Activated T-helper 1 cell treated with Interleukin-2 at 50 U/mL for 16 hours (primary cell): ENCODE measurements around the gene INTS1.
"Not testable (repeated sequence)": the region's sequence is repeated elsewhere in the genome, so short reads cannot be mapped to it uniquely, and the experiment has no call there.

Source experiments
- DNase-seq: peaks from one replicate; pipeline ENCODE4 v3.0.0-alpha.2; 2020; ENCODE audit warnings: low read depth

INTS1 gene

GRCh38 chr7:1445341-1445740 is 58.8 kb downstream of the INTS1 start:
- no peak for DNase-seq

GRCh38 chr7:1444925-1445322 is 59.3 kb downstream of the INTS1 start:
- DNase-seq = no peak

GRCh38 chr7:1444214-1444924 is 59.8 kb downstream of the INTS1 start:
- no peak for DNase-seq

- not testable (repeated sequence) for DNase-seq
Observed at GRCh38 chr7:1443587-1444200, 60.5 kb downstream of the INTS1 start.

DNA sequence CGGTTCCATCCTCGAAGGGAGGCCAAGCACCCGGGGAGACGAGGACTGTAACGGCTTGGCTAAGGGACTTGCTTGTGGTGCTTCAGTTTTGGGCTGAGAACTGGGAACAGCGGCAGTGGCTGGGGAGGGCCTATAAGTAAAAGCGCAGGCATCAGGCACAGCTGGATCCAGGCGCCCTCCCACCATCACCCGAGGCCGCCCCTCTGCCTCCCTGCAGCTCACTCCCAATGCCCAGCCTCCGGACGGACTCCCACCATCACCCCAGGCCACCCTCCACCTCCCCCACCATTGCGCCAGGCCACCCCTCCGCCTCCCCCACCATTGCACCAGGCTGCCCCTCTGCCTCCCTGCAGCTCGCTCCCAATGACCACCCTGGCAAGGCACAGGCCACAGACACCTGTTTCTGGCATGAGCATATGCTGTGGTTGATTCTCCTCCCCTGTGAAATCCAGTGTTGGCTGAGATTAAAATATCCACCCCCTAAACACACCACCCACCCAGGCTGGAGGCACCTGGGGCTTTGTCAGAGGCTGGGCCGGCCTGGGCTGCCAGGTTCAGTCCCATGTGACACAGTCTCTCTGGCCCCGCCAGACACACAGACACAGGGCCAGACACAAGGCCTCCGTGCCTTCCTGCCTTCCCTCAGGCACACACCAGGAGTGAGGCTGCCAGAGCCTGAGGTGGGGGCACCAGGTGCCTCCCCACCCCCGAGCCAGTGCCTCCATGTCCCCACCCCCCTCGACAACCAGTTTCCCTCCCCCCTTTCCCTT is 61.6 kb downstream of the INTS1 start:
- no peak for DNase-seq

GRCh38 chr7:1441615-1442354 is 62.4 kb downstream of the INTS1 start:
- no peak for DNase-seq

DNA sequence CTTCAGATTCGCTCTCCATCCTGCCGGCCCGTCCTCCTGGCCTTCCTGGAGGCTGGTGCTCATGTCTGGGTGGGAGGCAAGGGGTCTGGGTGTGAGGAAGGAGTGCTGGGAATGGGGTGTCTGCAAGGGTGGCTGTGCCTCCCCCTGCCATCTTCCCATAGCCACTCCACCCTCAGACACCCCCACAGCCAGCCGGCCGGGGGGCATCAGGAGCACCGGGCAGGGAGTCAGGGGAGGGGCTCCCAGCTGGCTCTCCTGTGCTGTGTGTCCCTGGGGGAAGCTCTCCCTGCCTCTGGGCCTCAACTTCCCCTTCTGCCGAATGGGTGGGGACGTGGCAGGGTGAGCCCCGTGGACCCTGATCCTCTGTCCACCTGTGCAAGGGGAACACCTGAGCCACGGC is 63.6 kb downstream of the INTS1 start:
- no peak for DNase-seq

DNA sequence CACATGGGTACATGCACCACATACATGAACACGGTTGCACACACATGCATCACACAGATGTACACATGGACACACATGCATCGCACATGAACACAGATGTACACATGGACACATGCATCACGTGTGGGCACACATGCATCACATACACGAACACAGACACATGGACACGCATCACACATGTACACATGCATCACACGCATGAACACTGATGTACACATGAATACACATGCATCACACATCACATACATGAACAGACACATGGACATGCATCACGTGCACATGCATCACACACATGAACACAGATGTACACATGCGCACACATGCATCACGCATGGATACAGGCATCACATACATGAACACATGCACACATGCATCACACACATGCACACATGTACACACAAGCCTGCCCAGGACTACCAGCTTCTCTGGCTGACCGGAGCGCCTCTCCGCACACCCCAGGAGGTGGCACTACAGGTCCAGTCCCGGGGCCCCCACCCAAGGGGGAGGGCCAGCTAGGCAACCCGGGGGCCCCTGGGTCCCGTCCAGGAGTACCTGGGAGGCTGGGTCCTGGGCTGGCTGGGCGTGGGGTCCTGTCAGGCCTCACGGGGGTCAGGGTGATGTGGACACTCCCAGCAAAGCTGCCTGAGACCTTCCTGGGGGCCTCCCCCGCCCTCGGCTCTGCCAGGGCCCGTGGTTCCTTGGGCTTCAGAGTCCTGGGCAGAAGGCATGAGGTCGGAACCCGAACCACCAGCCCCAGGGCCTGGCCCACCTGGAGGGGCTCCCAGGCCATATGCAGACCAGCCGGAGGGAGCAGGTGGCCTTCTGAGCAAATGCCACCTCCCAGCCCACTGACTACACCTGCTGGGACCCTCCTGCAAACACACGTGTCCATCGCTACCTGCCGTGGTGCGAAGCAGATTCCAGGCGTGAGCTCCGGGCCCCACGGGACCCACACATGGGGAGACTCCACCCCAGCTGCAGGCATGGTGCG is 64.5 kb downstream of the INTS1 start:
- DNase-seq = no peak

DNA sequence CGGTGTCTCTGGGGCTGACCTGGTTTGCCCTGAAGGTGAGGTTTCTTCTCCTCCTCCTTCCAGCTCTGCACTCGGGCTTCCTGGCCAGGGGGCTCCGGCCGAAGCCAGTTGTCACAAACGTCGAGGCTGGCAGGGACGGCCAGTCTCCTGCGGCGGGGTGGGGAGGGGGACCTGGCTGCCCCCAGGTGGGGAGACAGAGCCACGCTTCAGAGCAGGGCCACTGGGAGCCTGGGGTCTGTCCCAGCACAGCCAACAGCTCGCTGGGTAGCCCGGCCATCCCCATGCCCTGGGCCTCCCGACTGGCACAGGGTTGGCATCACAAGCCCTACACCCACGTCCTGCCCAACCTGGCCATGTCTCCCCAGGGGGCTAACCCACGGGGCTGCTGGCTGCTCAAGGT is 65.4 kb downstream of the INTS1 start:
- no peak for DNase-seq

DNA sequence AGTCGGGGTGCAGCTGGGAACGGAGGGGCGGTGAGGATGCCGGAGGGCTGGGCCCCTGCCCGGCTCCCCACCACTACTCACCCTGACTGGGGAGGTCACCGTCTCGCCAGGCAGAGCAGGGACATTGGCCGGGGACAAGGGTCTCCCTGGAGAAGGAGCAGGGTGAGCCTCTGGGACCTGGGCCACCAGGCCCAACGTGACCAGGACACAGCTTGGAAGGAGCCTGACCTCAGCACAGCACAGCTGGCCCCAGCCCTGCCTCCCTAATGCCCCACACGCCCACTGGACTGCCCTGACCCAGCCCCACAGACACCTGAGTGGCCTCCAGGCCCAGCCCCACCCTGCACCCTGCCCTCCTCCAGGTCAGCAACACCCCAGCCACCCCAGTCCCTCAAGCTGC is 66.0 kb downstream of the INTS1 start:
- no peak for DNase-seq

DNA sequence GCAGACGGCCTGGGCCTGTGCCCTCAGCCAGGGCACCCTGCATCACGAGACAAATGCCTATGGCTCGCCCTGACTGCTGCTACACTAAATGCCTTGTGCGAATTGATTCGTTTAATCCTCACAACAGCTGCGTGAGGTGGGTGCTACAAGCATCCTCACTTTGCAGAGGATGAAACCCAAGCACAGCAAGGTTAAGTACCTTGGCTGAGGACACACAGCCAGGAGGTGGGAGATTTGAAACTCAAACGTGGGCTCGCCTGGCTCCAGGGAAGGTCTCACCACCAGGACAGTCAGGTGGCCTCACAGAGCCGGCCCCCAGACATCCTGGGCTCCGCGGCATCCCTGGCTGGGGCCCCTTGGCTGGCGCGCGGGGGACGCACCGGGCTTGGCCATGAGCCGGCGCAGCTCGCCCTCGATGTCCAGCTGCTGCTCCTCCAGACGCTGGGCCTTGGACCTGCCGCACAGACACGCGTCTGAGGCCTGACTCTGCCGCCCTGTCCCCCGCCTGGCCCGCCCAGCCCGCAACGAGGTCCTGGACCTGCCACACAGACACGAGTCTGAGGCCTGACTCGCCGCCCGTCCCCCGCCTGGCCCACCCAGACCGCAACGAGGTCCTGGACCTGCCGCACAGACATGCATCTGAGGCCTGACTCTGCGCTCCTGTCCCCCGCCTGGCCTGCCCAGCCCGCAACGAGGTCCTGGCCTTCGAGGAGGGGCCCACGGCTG is 66.9 kb downstream of the INTS1 start:
- DNase-seq = no peak

DNA sequence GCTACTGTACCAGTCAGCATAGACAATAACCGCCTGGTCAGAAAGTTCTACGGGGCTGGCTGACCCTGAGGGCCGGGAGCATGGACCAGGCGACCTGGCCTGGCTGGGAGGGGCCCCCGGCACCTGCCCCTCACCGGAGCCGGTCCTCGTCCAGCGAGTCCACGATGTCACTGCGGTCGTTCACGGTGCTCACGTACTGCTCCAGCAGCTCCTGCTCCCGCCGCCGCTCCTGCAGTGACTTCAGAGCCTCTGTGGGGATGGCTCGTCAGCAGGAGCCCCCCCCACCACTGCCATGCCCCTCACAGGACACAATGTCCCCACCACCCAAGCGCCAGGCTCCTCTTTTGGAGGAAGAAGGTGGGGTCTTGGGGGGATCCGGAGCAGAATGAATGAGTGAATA is 67.6 kb downstream of the INTS1 start:
- no peak for DNase-seq

DNA sequence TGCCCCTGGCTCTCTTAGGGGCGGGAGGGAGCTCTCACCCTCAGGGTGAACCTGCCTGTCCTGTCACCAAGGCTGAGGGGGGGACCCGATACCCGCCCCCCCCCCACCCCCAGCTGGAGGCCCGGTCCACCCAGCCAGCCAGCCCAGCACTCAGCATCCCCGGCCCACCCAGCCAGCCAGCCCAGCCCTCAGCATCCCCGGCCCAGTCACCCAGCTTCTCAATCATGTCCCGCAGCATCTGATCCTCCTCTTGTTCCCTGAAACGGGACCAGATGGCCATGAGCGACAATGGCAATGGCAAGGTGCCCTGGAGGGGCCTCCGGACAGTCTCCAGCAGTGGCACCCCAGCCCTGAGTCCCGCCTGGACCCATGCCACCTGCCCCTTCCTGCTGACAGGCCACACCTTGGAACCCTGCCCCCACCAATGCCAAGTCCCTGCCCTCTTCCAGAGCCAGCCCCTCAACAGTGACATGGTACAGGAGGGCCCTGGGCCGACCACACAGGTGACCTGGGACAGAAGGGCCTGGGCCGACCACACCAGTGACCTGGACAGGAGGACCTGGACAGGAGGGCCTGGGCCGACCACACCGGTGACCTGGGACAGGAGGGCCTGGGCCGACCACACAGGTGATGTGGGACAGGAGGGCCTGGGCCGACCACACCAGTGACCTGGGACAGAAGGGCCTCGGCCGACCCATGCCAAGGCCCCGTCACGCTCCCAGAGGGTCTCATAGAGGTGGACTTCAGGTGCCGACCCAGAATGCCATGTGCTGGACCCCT is 69.1 kb downstream of the INTS1 start:
- DNase-seq = no peak

GRCh38 chr7:1434165-1434718 is 69.9 kb downstream of the INTS1 start:
- no peak for DNase-seq

DNA sequence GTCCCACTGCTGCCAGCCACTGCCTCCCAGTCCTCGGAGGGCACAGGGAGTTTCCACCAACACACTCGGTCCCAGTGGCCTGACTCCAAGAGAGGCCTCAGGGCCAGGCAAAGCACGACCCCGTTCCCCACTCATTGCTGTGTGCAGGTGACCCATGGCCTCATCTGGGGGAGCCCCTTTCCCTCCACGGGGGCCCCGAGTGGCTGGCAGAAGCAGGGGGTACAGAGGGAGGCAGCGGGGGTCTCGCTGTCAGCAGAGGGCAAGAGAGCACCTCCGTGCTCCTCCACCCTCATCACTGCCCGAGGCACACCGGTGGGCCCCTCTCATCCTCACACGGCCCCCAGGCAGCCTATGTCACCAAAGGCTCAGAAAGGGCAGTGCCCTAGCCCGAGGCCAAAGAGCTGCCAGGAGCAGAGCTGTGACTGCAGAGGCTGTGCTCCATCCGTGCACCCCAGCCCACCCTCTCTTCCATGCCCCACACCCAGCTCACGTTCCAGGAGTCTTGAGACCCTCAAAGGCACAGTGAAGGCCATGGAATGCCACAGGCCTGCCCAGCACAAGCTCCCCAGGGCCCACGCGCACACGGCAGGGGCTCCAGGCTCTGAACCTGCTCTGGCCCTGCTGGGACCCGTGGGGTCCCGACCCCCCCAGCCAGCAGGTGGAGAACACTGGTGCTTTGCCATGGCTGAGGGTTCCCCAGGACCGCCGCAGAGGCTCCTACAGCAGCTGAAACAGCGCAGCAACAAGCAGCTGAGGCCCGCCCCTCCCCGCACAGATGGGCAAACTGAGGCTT is 70.9 kb downstream of the INTS1 start:
- no peak for DNase-seq

DNA sequence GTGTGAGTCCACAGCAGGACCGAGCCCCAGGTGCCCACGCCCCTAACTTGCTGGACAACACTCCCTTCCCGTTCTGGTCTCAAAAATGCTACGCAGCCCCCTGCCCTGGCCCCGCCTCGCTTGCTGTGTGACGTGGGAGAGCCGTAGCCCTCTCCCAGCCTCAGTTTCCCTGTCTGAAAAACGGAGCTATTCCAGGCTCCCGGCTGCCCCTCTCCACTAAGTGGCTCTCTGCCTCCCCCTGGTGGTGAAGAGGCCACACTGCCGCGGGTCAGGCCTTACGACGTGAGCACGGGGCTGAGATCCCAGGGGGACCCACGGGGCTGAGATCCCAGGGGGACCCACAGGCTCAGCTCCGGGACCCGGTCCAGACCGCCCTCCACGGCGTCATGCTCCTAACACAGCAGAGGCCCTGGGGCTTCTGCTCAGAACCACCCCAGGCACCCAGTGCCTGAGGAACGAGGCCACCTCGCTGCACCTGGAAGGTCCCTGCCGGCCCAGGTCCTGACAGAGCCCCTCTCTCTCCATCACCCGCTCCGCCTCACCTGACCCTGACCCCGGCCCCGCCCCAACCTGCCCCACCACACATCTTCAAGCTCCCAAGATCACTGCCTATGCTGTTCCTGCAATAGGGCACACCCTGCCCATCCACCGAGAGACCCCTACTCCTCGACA is 71.6 kb downstream of the INTS1 start:
- peak; percentile 64 for DNase-seq

GRCh38 chr7:1431634-1432380 is 72.4 kb downstream of the INTS1 start:
- no peak for DNase-seq
